Stimulated activated CD4-positive, alpha-beta T cell treated with anti-CD3 and anti-CD28 coated beads, Interleukin-4, amount 100 ng/mL, for 24 hours (primary cell): Measurements from ENCODE around the gene EEF1AKMT3.

Experiments
- DNase-seq: peaks from one replicate; pipeline ENCODE4 v3.0.0-alpha.2; 2020

The EEF1AKMT3 gene

GRCh38 chr12:57821474-57822214 is 49.2 kb downstream of the EEF1AKMT3 start:
- DNase-seq = no peak

GRCh38 chr12:57822392-57823130 is 50.1 kb downstream of the EEF1AKMT3 start:
- DNase-seq = no peak

GRCh38 chr12:57823131-57823907 is 50.9 kb downstream of the EEF1AKMT3 start:
- DNase-seq = no peak

- no peak for DNase-seq
Measured at GRCh38 chr12:57823908-57824640, 51.7 kb downstream of the EEF1AKMT3 start.

GRCh38 chr12:57825451-57825850 is 53.0 kb downstream of the EEF1AKMT3 start:
- DNase-seq = no peak

- DNase-seq = no peak
Measured at GRCh38 chr12:57826400-57826799, 54.0 kb downstream of the EEF1AKMT3 start.

GRCh38 chr12:57826966-57827365 is 54.6 kb downstream of the EEF1AKMT3 start:
- no peak for DNase-seq

GRCh38 chr12:57829025-57829777 is 56.8 kb downstream of the EEF1AKMT3 start:
- no peak for DNase-seq

- DNase-seq = no peak
Measured at GRCh38 chr12:57830393-57830792, 58.0 kb downstream of the EEF1AKMT3 start.
